ENCODE results near the gene SLITRK2. TPM values are rescaled to one million over a fixed set of nuclear protein-coding genes. Genes with fewer than 3 reads are reported as not detected.

The SLITRK2 gene
- total RNA-seq, 1 experiment from 2014 or later = not detected

DNA sequence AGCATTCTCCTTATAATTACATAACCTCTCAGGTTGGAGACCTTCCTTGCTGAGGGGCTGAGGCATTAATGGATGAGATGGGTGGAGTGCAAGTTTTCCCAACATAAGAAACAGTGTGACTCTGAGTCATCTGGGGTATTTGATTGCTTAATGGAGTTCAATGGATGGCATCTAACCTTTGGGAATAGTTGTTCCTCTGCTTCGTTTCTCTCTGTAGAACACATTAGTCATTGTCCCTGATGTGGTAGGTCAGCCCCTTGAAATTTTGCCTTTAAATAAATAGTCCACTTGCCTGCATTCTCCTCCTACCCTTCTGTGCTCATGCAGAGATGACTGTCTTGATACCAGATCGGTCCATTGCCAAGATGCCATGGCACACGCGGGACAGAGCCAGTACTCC is 38.6 kb downstream of the SLITRK2 start:
- no peak for DNase-seq (ENCODE audit: low read depth)

- DNase-seq (ENCODE audit: low read depth) = no peak
Measured at GRCh38 chrX:145861818-145862217, 44.2 kb downstream of the SLITRK2 start.

GRCh38 chrX:145865082-145865481 is 47.5 kb downstream of the SLITRK2 start:
- no peak for DNase-seq (ENCODE audit: low read depth)
